NCI-H128 (cell line): ENCODE data around the gene FGF19.

Experiments used
- DNase-seq: peaks from one replicate; lab custom pipeline; 2025; ENCODE audit not compliant: unreplicated experiment; lab: John Stamatoyannopoulos, UW

Gene FGF19

DNA sequence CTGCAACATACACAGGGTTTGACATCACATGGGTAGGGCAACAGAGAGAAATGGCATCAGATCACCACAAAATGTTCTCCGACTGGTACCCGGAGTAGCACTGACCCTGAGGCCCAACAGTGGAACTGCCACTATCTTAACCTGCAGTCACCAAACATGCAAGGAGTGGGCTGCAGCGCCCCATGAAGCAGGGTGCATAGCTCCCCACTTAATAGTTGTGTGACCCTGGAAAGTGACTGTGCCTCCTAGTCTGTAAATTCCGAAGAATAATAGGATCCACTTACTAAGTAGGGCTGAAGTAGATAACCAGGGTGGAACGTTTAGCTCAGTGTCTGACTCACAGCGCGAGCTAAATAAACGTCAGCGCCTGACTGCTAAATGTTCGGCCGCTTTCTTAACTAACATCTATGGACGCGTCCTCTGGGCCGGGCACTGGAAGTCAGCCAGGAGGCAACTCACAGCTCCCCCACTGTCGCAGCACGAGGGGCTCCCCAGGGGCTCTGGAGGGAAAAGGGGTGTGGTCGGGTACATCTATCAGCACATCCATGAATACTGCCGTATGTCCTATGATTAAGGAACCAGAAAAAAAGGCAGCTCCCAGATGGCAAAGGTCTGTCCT is 29.4 kb downstream of the FGF19 start:
- DNase-seq, result no peak

DNA sequence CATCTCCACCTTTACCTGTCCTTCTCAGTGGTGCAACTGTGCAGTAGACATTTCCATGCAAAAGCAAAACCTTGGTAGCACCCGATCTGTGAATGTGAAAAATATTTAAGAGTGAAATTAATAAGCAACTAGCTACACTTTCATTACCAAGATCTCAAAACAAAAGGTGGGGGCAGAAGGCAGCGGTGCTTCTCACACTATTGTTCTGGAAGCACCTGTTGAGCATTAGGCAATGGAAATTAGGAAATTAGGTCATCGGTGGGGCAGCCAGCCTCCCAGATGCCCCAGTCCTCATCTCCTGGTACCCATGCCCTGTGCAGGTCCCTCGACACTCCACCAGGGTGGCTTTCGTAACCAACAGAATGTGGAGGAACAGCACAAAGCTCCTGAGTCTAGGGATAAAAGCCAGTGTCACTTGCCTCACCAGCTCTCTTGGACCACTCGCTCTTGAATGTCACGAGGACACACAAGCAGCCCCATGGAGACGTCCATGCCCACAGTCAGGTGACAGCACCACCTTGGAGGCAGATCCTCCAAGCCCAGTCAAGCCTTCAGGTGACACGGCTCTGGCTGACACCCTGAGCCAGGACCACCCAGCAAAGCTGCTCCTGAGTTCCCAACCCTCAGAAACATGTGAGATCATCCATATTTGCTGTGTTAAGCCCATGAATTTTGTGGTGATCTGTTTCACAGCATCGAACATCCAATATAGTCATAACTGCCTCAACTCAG is 31.9 kb downstream of the FGF19 start:
- no peak for DNase-seq

- DNase-seq, result peak; percentile 32
These were observed 33.5 kb downstream of the FGF19 start for GRCh38 chr11:69670158-69670845.

DNA sequence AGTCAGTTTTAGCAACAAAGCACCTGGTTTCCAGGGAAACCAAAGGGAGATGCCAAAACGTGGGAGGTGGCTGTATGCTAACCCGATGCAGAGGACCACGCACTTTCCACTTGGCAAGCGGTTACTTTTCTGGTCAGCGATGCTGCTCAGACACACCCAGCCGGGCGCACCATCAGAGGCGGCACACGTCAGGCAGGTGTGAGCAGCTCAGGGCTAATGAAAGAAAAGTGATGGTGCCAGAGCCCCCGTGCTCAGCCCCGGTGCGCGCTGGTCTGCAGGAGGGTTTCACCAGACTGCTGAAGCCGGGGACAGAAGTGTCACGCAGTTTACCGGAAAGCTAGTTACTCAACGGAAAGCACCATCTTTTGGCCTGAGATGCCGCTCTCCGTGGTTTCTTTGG is 34.3 kb downstream of the FGF19 start:
- no peak for DNase-seq

GRCh38 chr11:69667619-69668604 is 35.9 kb downstream of the FGF19 start:
- DNase-seq, result no peak

- no peak for DNase-seq
These were observed 36.9 kb downstream of the FGF19 start for GRCh38 chr11:69666752-69667536.

GRCh38 chr11:69666261-69666660 is 37.6 kb downstream of the FGF19 start:
- DNase-seq, result no peak

DNA sequence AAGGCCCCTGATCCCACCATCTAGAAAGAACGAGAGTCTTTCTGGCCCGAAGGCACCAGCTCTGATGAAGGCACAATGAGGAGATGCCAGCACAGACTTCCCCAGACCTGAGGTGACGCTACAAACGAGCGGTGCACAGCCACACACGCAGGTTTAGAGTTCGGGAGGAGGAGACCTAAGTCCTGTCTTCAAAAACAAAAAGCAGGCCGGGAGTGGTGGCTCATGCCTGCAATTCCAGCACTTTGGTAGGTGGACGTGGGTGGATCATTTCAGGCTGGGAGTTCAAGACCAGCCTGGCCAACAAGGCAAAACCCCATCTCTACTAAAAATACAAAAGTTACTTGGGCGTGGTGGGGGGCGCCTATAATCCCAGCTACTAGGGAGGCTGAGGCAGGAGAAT is 38.2 kb downstream of the FGF19 start:
- no peak for DNase-seq

- DNase-seq, result no peak
These were observed 38.9 kb downstream of the FGF19 start for GRCh38 chr11:69664901-69665300.

DNA sequence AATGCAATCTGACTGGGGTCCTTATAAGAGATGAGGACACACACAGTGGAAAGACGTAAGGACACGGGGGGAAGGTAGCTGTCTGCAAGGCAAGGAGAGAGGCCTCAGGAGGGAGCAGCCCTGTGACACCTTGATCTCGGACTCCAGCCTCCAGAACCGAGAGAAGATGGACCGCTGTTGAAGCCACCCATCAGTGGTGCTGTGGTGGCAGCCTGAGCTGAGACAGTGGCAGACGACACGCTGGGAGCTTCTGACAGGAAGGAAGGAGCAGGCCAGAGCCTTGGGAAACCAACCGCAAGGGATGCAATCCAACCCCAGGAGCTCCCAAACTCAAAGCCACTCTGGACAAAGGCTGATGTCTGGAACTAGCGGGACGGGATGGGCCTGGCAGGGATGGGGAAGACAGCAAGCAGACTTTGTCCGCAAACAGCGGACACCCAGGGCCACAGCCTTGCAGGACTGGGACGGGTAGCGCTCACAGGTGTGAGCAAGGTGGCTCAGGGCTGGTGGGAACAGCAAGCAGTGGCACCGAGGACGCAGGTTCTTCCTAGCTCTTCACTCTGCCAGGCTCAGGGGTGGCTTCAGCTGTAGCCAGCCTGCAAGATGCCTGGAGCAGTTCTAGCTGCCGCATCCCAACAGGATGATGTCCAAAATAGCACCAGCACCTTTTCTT is 39.6 kb downstream of the FGF19 start:
- no peak for DNase-seq

DNA sequence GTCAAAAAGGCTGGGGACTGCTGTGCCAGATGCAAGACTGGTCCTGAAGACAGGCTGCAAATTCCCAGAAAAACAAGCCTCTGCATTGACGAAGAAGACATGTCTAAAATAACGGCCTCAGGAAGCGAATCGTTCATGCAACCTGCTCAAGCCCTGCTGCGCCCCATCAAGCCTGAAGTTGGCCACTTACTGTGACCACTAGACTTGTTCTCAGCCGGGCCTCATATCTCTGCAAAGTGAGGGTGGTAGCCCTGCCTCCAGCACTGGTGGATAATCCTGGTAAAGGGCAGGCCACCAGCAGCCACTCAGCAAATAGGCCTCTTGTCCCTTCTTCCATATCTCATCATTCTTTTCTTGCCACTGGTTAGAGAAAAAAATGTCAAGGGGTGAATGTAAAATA is 40.5 kb downstream of the FGF19 start:
- DNase-seq, result no peak

- no peak for DNase-seq
These were observed 41.0 kb downstream of the FGF19 start for GRCh38 chr11:69662806-69663205.

DNA sequence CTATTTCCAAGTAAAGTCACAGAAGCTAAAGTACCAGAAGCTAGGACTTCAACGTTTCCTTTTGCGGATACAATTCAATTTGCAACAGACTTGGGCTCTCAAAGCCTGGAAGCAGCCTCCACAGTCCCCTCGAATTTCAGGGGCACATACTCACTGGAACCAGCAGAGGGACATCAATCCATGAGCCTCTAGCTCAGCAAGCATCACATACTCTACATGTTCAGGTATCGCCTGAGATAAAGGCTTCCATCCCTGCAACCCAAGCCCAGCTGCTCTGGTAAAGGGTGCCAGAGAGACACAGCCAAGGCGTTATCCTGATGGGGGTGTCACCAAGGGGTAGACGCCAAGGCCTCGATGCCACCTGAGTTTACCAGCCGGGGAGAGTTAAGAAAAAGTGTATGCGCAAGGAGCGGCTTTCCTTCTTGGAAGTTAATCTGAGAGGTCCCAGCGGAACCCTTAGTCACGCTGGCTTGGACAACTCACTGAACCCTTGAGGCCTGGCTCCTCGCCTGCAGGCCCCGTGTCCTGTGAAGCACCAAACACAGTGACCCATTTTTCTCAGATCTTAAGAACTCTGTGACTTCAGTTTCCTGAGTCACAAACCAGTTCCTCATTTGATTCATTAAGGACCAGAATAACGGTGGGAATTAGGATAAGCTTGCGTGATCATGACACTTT is 41.7 kb downstream of the FGF19 start:
- no peak for DNase-seq

- no peak for DNase-seq
These were observed 42.5 kb downstream of the FGF19 start for GRCh38 chr11:69661413-69661715.

GRCh38 chr11:69660001-69660500 is 43.8 kb downstream of the FGF19 start:
- DNase-seq, result no peak

- DNase-seq, result no peak
These were observed 44.2 kb downstream of the FGF19 start for GRCh38 chr11:69659591-69659990.

DNA sequence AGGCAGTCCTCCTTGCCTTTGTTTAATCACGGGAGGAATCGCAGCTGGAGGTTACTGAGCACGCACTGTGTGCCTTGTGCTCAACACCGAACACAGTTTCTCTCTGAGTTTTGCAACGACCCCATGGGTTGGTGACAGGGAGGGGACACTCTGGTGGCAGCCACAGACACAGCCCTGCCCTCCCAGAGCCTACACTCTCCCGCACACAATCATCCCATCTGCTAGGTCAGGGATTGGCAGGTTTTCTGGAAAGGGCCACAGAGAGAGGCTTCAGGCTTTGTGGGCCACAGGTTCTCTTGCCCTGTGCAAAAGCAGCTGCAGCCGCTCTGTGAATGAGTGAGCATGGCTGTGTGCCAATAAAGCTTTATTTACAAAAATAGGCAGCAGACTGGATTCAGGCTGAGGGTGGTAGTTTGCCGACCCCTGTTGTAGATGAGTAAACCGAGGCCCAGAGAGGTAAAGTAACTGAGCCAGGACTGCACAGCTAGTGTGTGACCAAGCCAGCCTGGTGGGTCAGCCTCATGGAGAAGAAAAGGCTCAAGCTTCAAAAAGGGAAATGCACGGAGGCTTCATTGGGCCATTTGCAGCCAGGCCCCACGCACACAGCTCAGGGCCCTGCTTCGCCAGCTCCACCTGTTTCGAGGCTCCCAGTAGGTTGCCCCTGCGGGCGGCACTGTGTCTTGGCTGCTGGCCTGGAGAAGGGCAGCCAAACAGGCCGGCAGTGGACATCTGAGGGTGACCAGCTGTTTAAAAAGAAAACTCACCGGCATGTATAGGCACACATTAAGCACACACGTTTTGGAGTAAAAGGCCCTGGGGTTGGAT is 45.0 kb downstream of the FGF19 start:
- no peak for DNase-seq

GRCh38 chr11:69657911-69658625 is 45.8 kb downstream of the FGF19 start:
- no peak for DNase-seq
